Neuron (in vitro differentiated cells): ENCODE measurements around the gene KNSTRN.

ENCODE experiments used
- H2AFZ ChIP-seq: one replicate; pipeline ENCODE4 v1.6.1; 2013; ENCODE audit warnings: low read depth, mild to moderate bottlenecking, inconsistent platforms, low read length, moderate library complexity
- H3K27me3 ChIP-seq: one replicate; pipeline ENCODE4 v1.6.1; 2013; ENCODE audit warnings: low read length; ENCODE audit not compliant: insufficient read depth
- H3K36me3 ChIP-seq: one replicate; pipeline ENCODE4 v1.6.1; 2013; ENCODE audit warnings: low read length; ENCODE audit not compliant: insufficient read depth
- H3K4me1 ChIP-seq: one replicate; pipeline ENCODE4 v1.6.1; 2013; ENCODE audit warnings: low read length; ENCODE audit not compliant: insufficient read depth
- H3K4me3 ChIP-seq: 2 replicates; pipeline ENCODE4 v1.5.1; 2013; ENCODE audit warnings: mild to moderate bottlenecking, low read length, moderate library complexity
- H3K9me3 ChIP-seq: one replicate; pipeline ENCODE4 v1.6.1; 2013; ENCODE audit warnings: low read length

KNSTRN gene

GRCh38 chr15:40365624-40366456, 16.7 kb upstream of the KNSTRN start:
- Histone ChIP-seq H3K9me3 (no peaks in the 10 kb centered on the region), H3K4me3 (no peak overlapping the region), H3K4me1 (no peaks in the 10 kb centered on the region), H3K27me3 (peaks cover 42% of the 10 kb centered on the region), H2AFZ (no peak overlapping the region), H3K36me3 (no peaks in the 10 kb centered on the region)

- Histone ChIP-seq H3K27me3 (peaks cover 41% of the 10 kb centered on the region), H3K9me3 (no peaks in the 10 kb centered on the region), H2AFZ (no peak overlapping the region)
Measured at GRCh38 chr15:40366457-40367370, 15.8 kb upstream of the KNSTRN start.

GRCh38 chr15:40367371-40367685, 15.2 kb upstream of the KNSTRN start:
- Histone ChIP-seq H3K4me3 (no peak overlapping the region), H3K36me3 (no peaks in the 10 kb centered on the region), H3K9me3 (no peaks in the 10 kb centered on the region), H2AFZ (no peak overlapping the region), H3K4me1 (no peaks in the 10 kb centered on the region), H3K27me3 (peaks cover 37% of the 10 kb centered on the region)

More at GRCh38 chr15:40366457-40367370, 15.8 kb upstream of the KNSTRN start:
- Histone ChIP-seq H3K4me1 (no peaks in the 10 kb centered on the region), H3K4me3 (no peak overlapping the region), H3K36me3 (no peaks in the 10 kb centered on the region)

- Histone ChIP-seq H3K36me3 (no peaks in the 10 kb centered on the region), H3K27me3 (peaks cover 37% of the 10 kb centered on the region), H2AFZ (peak overlapping the region; percentile 18), H3K4me3 (no peak overlapping the region), H3K9me3 (no peaks in the 10 kb centered on the region), H3K4me1 (no peaks in the 10 kb centered on the region)
Measured at GRCh38 chr15:40367686-40368611, 14.6 kb upstream of the KNSTRN start.

- no peaks in the 10 kb centered on the region for H3K9me3 ChIP-seq
- no peaks in the 10 kb centered on the region for H3K36me3 ChIP-seq
- H2AFZ ChIP-seq, result no peak overlapping the region
- no peak overlapping the region for H3K4me3 ChIP-seq
- peaks cover 37% of the 10 kb centered on the region for H3K27me3 ChIP-seq
- no peaks in the 10 kb centered on the region for H3K4me1 ChIP-seq
Measured at GRCh38 chr15:40368719-40369473, 13.6 kb upstream of the KNSTRN start.

- Histone ChIP-seq H2AFZ (no peak overlapping the region), H3K9me3 (no peaks in the 10 kb centered on the region), H3K4me3 (no peak overlapping the region), H3K36me3 (no peaks in the 10 kb centered on the region), H3K27me3 (peaks cover 33% of the 10 kb centered on the region), H3K4me1 (no peaks in the 10 kb centered on the region)
Measured at GRCh38 chr15:40369474-40369869, 13.0 kb upstream of the KNSTRN start.

- Histone ChIP-seq H3K36me3 (no peaks in the 10 kb centered on the region), H3K4me3 (no peak overlapping the region), H3K9me3 (no peaks in the 10 kb centered on the region), H3K4me1 (no peaks in the 10 kb centered on the region), H2AFZ (no peak overlapping the region), H3K27me3 (peaks cover 29% of the 10 kb centered on the region)
Measured at GRCh38 chr15:40369971-40370370, 12.6 kb upstream of the KNSTRN start.

- H3K36me3 ChIP-seq, result no peaks in the 10 kb centered on the region
- peaks cover 10% of the 10 kb centered on the region for H3K27me3 ChIP-seq
- H3K9me3 ChIP-seq, result no peaks in the 10 kb centered on the region
- no peak overlapping the region for H3K4me3 ChIP-seq
- no peaks in the 10 kb centered on the region for H3K4me1 ChIP-seq
- no peak overlapping the region for H2AFZ ChIP-seq
Measured at GRCh38 chr15:40372981-40373380, 9.5 kb upstream of the KNSTRN start.

GRCh38 chr15:40377606-40378005, 4.9 kb upstream of the KNSTRN start:
- Histone ChIP-seq H3K27me3 (no peaks in the 10 kb centered on the region), H3K4me1 (no peaks in the 10 kb centered on the region), H3K36me3 (no peaks in the 10 kb centered on the region), H3K4me3 (no peak overlapping the region), H2AFZ (no peak overlapping the region), H3K9me3 (no peaks in the 10 kb centered on the region)

GRCh38 chr15:40379374-40379773, 3.1 kb upstream of the KNSTRN start:
- H2AFZ ChIP-seq, result no peak overlapping the region
- no peaks in the 10 kb centered on the region for H3K27me3 ChIP-seq
- H3K4me1 ChIP-seq, result peaks cover 9% of the 10 kb centered on the region
- H3K36me3 ChIP-seq, result peaks cover 2% of the 10 kb centered on the region
- no peak overlapping the region for H3K4me3 ChIP-seq
- no peaks in the 10 kb centered on the region for H3K9me3 ChIP-seq

GRCh38 chr15:40379853-40380252, 2.7 kb upstream of the KNSTRN start:
- H2AFZ ChIP-seq, result no peak overlapping the region
- no peaks in the 10 kb centered on the region for H3K27me3 ChIP-seq
- peaks cover 5% of the 10 kb centered on the region for H3K36me3 ChIP-seq
- H3K9me3 ChIP-seq, result no peaks in the 10 kb centered on the region
- H3K4me1 ChIP-seq, result peaks cover 9% of the 10 kb centered on the region
- no peak overlapping the region for H3K4me3 ChIP-seq

- Histone ChIP-seq H3K4me3 (no peak overlapping the region), H2AFZ (no peak overlapping the region), H3K9me3 (no peaks in the 10 kb centered on the region), H3K36me3 (peaks cover 13% of the 10 kb centered on the region), H3K4me1 (peaks cover 9% of the 10 kb centered on the region), H3K27me3 (no peaks in the 10 kb centered on the region)
Measured at GRCh38 chr15:40380636-40381035, 1.9 kb upstream of the KNSTRN start.
